Hepatocyte (in vitro differentiated cells): Measurements from ENCODE around the gene PDIA6.

Experiments
- EZH2 ChIP-seq: fragments of 200-600 bp; sonication (generic); IDR thresholded peaks from 2 replicates; pipeline ENCODE4 v1.6.1; 2016; ENCODE audit warnings: antibody characterized with exemption, mild to moderate bottlenecking, borderline replicate concordance
- TF ChIP-seq, protein P1 (sequence below): fragments of 200-600 bp; sonication (generic); IDR thresholded peaks from 2 replicates; pipeline ENCODE4 v1.5.1; 2016; ENCODE audit warnings: antibody characterized with exemption, mild to moderate bottlenecking; ENCODE audit not compliant: poor library complexity

DNA sequence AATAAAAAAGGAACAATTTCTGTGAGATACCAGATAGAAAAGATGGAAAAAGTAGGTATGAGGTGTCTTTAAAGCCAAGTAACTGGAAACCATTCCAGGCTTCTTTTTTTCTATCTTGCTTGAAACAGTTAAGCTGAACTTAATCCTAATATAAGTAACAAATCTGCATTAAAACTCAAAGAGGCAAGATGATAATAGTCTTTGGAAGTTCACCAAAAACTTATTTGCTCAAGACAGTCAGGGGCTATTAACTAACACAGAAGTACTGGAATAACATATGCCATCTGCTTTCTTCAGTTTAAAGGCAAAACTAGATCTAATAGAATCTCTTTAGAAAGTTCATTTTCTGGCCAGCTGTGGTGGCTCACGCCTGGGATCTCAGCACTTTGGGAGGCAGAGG, 18.8 kb downstream of the PDIA6 start:
- TF ChIP-seq, protein P1, sequence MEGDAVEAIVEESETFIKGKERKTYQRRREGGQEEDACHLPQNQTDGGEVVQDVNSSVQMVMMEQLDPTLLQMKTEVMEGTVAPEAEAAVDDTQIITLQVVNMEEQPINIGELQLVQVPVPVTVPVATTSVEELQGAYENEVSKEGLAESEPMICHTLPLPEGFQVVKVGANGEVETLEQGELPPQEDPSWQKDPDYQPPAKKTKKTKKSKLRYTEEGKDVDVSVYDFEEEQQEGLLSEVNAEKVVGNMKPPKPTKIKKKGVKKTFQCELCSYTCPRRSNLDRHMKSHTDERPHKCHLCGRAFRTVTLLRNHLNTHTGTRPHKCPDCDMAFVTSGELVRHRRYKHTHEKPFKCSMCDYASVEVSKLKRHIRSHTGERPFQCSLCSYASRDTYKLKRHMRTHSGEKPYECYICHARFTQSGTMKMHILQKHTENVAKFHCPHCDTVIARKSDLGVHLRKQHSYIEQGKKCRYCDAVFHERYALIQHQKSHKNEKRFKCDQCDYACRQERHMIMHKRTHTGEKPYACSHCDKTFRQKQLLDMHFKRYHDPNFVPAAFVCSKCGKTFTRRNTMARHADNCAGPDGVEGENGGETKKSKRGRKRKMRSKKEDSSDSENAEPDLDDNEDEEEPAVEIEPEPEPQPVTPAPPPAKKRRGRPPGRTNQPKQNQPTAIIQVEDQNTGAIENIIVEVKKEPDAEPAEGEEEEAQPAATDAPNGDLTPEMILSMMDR = no peak
- TF ChIP-seq EZH2 = no peak
